Neural cell (in vitro differentiated cells): ENCODE measurements around the gene ZNF3. TPM values are rescaled to one million over a fixed set of nuclear protein-coding genes. Genes with fewer than 3 reads are reported as not detected.

Experiments
- H2AFZ ChIP-seq: fragments of 200-600, 300-800 bp; sonication (generic), shearing (Covaris generic); 2 replicates; pipeline ENCODE4 v1.6.0; 2014; ENCODE audit warnings: low read depth, mild to moderate bottlenecking, antibody characterized with exemption, low read length, moderate library complexity
- H3F3A ChIP-seq: fragments of 200-600 bp; shearing (Covaris generic); 2 replicates; pipeline ENCODE4 v1.6.1; 2016; ENCODE audit warnings: mild to moderate bottlenecking, moderate library complexity, mixed read lengths, antibody characterized with exemption, low read length; ENCODE audit not compliant: insufficient read depth, poor library complexity, severe bottlenecking
- H3K27ac ChIP-seq: fragments of 200-600, 300-800 bp; sonication (generic), shearing (Covaris generic); 2 replicates; pipeline ENCODE4 v1.5.1; 2014; ENCODE audit warnings: mild to moderate bottlenecking, low read length, moderate library complexity
- H3K27me3 ChIP-seq: fragments of 300-800, 200-600 bp; sonication (generic), shearing (Covaris generic); 2 replicates; pipeline ENCODE4 v1.6.0; 2014; ENCODE audit warnings: mild to moderate bottlenecking, low read depth, low read length, moderate library complexity; ENCODE audit not compliant: insufficient read depth
- H3K36me3 ChIP-seq: fragments of 300-800, 200-600 bp; sonication (generic), shearing (Covaris generic); 2 replicates; pipeline ENCODE4 v1.5.1; 2014; ENCODE audit warnings: mild to moderate bottlenecking, antibody characterized with exemption, low read length, moderate library complexity; ENCODE audit not compliant: insufficient read depth
- H3K4me2 ChIP-seq: fragments of 300-800, 200-600 bp; sonication (generic), shearing (Covaris generic); 2 replicates; pipeline ENCODE4 v1.6.0; 2014; ENCODE audit warnings: mild to moderate bottlenecking, low read length
- H3K4me3 ChIP-seq: fragments of 300-800, 200-600 bp; sonication (generic), shearing (Covaris generic); 2 replicates; pipeline ENCODE4 v1.5.1; 2014; ENCODE audit warnings: mild to moderate bottlenecking, low read length, moderate library complexity
- H3K79me2 ChIP-seq: fragments of 200-600 bp; shearing (Covaris generic); replicated peaks from 2 replicates; pipeline ENCODE4 v1.6.0; 2014; ENCODE audit warnings: mild to moderate bottlenecking, low read length, moderate library complexity; ENCODE audit not compliant: insufficient read depth
- H3K9ac ChIP-seq: fragments of 300-800, 200-600 bp; sonication (generic), shearing (Covaris generic); 2 replicates; pipeline ENCODE4 v1.6.1; 2016; ENCODE audit warnings: mild to moderate bottlenecking, low read length, mixed read lengths
- H3K9me2 ChIP-seq: fragments of 200-600 bp; shearing (Covaris generic); 2 replicates; pipeline ENCODE4 v1.6.1; 2016; ENCODE audit warnings: mild to moderate bottlenecking, low read length, mixed read lengths; ENCODE audit not compliant: insufficient read depth
- H3K9me3 ChIP-seq: fragments of 200-600, 300-800 bp; sonication (generic), shearing (Covaris generic); 2 replicates; pipeline ENCODE4 v1.6.1; 2016; ENCODE audit warnings: mild to moderate bottlenecking, mixed run types, low read length, moderate library complexity, mixed read lengths
- H4K20me1 ChIP-seq: fragments of 200-600 bp; shearing (Covaris generic); 2 replicates; pipeline ENCODE4 v1.6.1; 2016; ENCODE audit warnings: mild to moderate bottlenecking, mixed run types; ENCODE audit not compliant: insufficient read depth
- CTCF ChIP-seq: fragments of 450-650 bp; IDR thresholded peaks from 2 replicates; pipeline ENCODE4 v1.5.1; 2014; ENCODE audit warnings: antibody characterized with exemption, mild to moderate bottlenecking, moderate library complexity; ENCODE audit not compliant: poor library complexity, severe bottlenecking
- EP300 ChIP-seq: fragments of 450-650 bp; conservative IDR thresholded peaks from 2 replicates; pipeline ENCODE4 v1.6.1; 2014; ENCODE audit warnings: antibody characterized with exemption, mild to moderate bottlenecking, moderate library complexity; ENCODE audit not compliant: poor library complexity, severe bottlenecking
- EZH2 ChIP-seq: fragments of 200-600, 300-800 bp; shearing (Covaris generic), sonication (generic); IDR thresholded peaks from 2 replicates; pipeline ENCODE4 v1.6.1; 2014; ENCODE audit warnings: antibody characterized with exemption, low read length, borderline replicate concordance, mild to moderate bottlenecking; ENCODE audit not compliant: insufficient read depth, poor library complexity, severe bottlenecking
- MXI1 ChIP-seq: fragments of 450-650 bp; conservative IDR thresholded peaks from 2 replicates; pipeline ENCODE4 v1.6.1; 2014; ENCODE audit warnings: antibody characterized with exemption, mild to moderate bottlenecking; ENCODE audit not compliant: poor library complexity, severe bottlenecking
- POLR2AphosphoS5 ChIP-seq: IDR thresholded peaks from 2 replicates; pipeline ENCODE4 v1.6.1; 2012
- RAD21 ChIP-seq: fragments of 450-650 bp; conservative IDR thresholded peaks from 2 replicates; pipeline ENCODE4 v1.6.1; 2014; ENCODE audit warnings: antibody characterized with exemption, mild to moderate bottlenecking, moderate library complexity
- REST ChIP-seq: IDR thresholded peaks from 2 replicates; pipeline ENCODE4 v1.6.1; 2012; ENCODE audit warnings: borderline replicate concordance
- SMC3 ChIP-seq: fragments of 450-650 bp; conservative IDR thresholded peaks from 2 replicates; pipeline ENCODE4 v1.6.1; 2014; ENCODE audit warnings: antibody characterized with exemption, mild to moderate bottlenecking, moderate library complexity; ENCODE audit not compliant: poor library complexity
- TAF1 ChIP-seq: IDR thresholded peaks from 2 replicates; pipeline ENCODE4 v1.6.1; 2012; ENCODE audit warnings: low read depth
- polyA plus RNA-seq: library from polyadenylated mRNA; depleted of rRNA; stranded (reverse); fragments of >200 nt; gene quantifications from 2 replicates; pipeline ENCODE4 v1.2.3, GENCODE V29; 2014

Gene ZNF3
- polyA plus RNA-seq, 1 donor from 2014 or later, result 57.2 TPM

GRCh38 chr7:100033526-100033925 is 48.0 kb downstream of the ZNF3 start:
- Histone ChIP-seq H3K4me3 (no peak overlapping the region), H2AFZ (no peak overlapping the region), H4K20me1 (no peaks in the 10 kb centered on the region), H3K36me3 (peaks cover 9% of the 10 kb centered on the region), H3K27ac (no peak overlapping the region), H3K27me3 (no peaks in the 10 kb centered on the region), H3K4me2 (no peak overlapping the region), H3K9me2 (no peaks in the 10 kb centered on the region), H3K9me3 (no peaks in the 10 kb centered on the region), H3F3A (no peaks in the 10 kb centered on the region), H3K9ac (no peak overlapping the region), H3K79me2 (no peaks in the 10 kb centered on the region)
- TF ChIP-seq MXI1, result no peak
- TF ChIP-seq POLR2AphosphoS5, result no peak
- TF ChIP-seq RAD21, result no peak
- no peak for TF ChIP-seq REST
- TF ChIP-seq CTCF, result no peak
- TF ChIP-seq TAF1, result no peak
- TF ChIP-seq SMC3, result no peak
- TF ChIP-seq EP300, result no peak
- no peak for TF ChIP-seq EZH2

GRCh38 chr7:100029596-100029995 is 51.9 kb downstream of the ZNF3 start:
- Histone ChIP-seq H3K9me2 (no peaks in the 10 kb centered on the region), H3K79me2 (peaks cover 4% of the 10 kb centered on the region), H3K36me3 (peaks cover 5% of the 10 kb centered on the region), H3K9ac (no peak overlapping the region), H3K4me3 (no peak overlapping the region), H3K27me3 (no peaks in the 10 kb centered on the region), H3K4me2 (no peak overlapping the region), H3F3A (no peaks in the 10 kb centered on the region), H3K27ac (no peak overlapping the region), H3K9me3 (no peaks in the 10 kb centered on the region), H2AFZ (no peak overlapping the region), H4K20me1 (no peaks in the 10 kb centered on the region)
- TF ChIP-seq TAF1, result no peak
- TF ChIP-seq CTCF, result no peak
- TF ChIP-seq REST, result no peak
- TF ChIP-seq MXI1, result no peak
- TF ChIP-seq POLR2AphosphoS5, result no peak
- TF ChIP-seq RAD21, result no peak
- no peak for TF ChIP-seq EZH2
- TF ChIP-seq EP300, result no peak
- no peak for TF ChIP-seq SMC3
